GM12874 (cell line): ENCODE measurements around the gene PRUNE2.

Source experiments
- CTCF ChIP-seq: IDR thresholded peaks from 2 replicates; pipeline ENCODE4 v1.5.1; 2011; ENCODE audit warnings: low read depth, mild to moderate bottlenecking, control low read depth, low read length, moderate library complexity; ENCODE audit not compliant: insufficient read depth

PRUNE2 gene

GRCh38 chr9:76796296-76796695 is 109.6 kb downstream of the PRUNE2 start:
- no peak for TF ChIP-seq CTCF

DNA sequence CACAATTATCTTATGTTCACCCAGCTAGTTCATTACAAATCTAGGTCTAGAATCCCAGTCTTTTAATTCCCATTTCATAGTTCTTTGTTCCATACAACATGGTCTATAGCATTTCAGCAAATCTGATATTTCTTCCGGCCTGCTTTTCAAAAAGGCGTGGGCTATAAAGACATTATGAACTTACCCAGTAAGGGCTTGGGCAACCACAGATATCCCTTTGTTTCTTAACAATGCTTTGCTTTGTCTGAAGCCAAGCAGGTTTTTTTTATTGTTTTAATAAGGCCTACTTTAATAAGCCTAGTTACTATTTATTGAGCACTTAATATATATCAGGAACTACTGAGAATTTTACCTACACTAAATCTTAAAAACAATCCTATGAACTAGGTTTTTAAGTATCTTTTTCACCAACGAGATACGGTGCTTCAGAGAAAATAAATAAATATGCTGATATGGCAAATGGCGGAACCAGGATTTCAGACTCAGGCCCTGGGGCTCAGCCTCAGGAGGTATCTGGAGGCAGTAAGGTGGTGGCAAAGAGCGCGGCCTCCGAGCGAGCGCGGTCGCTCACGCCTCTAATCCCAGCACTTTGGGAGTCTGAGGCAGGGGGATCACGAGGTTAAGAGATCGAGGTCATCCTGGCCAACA is 112.0 kb downstream of the PRUNE2 start:
- no peak for TF ChIP-seq CTCF

DNA sequence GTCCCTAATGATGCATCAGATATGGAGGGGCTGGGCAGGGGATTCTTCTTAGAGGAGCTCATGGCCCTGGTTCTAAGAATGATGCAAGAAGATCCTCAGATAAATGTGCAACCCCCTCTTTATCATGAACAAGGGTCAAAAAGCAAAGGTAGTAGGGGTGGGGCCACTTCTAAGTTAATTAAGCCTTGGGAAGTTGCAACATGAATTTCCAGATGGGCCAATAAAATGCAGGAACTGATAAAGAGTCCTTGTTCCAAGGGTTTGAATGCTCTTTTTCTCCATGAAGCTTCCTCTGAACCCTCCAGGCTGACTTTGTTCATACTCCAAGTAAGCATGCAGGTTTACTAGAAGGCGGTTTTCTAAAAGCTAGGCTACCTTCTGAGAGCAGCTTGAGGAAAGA is 116.1 kb downstream of the PRUNE2 start:
- TF ChIP-seq CTCF, result no peak

GRCh38 chr9:76787677-76788076 is 118.2 kb downstream of the PRUNE2 start:
- no peak for TF ChIP-seq CTCF

- TF ChIP-seq CTCF, result no peak
Measured at GRCh38 chr9:76785501-76785900, 120.4 kb downstream of the PRUNE2 start.

GRCh38 chr9:76784881-76785280 is 121.0 kb downstream of the PRUNE2 start:
- TF ChIP-seq CTCF, result no peak

DNA sequence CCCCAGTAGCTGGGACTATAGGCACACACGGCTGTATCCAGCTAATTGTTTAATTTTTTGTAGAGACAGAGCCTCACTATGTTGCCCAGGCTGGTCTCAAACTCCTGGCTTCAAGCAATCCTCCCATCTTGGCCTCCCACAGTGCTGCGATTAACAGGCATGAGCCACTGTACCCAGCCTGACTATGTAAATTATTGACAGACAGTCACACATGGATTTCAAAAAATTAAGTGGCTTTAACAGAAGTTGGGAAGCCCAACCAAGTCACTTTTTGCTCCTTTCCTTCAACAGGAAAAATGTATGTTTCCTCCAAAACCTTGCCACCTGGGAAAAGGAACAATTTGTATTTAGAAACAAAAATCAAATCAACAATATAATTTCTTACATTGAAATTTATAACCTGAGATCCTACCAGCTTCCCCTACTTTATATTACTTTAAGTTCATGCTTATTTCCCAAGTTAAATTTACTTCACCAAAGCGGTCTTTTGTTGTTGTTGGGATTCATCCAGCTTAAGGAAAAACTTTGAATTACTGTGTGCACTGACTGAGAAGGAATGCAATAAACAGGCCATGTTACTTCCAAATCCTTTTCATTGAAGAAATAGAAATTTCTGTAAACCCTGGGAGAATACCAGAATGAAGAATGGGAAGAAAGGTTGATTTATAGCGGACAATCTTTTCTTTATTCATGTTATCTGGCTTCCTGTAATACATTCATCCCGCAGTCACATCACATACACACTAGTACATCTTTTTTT is 133.0 kb downstream of the PRUNE2 start:
- no peak for TF ChIP-seq CTCF
